Upper lobe of left lung (tissue), 6 donors: Measurements from ENCODE around the gene IL21R. TPM values are rescaled to one million over a fixed set of nuclear protein-coding genes. Genes with fewer than 3 reads are reported as not detected.

Experiments used
- ATAC-seq, 2 donors: fragments of 200-7000 bp; cut with Tn5 transposase; one replicate each; pipeline ENCODE4 v1.9.1; 2022; ENCODE audit warnings: mild to moderate bottlenecking in 2 of 2, moderate library complexity in 2 of 2; ENCODE audit not compliant: low FRiP score in 2 of 2
- DNase-seq, 2 donors: peaks; one replicate each; pipeline ENCODE4 v3.0.0-alpha.2; 2019 to 2020
- H3K27ac ChIP-seq, 4 donors: fragments of 200-600 bp; sonication (generic); one replicate each; pipeline ENCODE4 v1.5.1; 2016 to 2019
- H3K27me3 ChIP-seq, 4 donors: fragments of 200-600 bp; sonication (generic); one replicate each; pipeline ENCODE4 v1.5.1; 2017 to 2019
- H3K36me3 ChIP-seq, 4 donors: fragments of 200-600 bp; sonication (generic); one replicate each; pipeline ENCODE4 v1.5.1; 2016 to 2019
- H3K4me1 ChIP-seq, 4 donors: fragments of 200-600 bp; sonication (generic); one replicate each; pipeline ENCODE4 v1.5.1; 2018 to 2019
- H3K4me3 ChIP-seq, 4 donors: fragments of 200-600 bp; sonication (generic); one replicate each; pipeline ENCODE4 v1.5.1; 2017 to 2019; ENCODE audit warnings: mild to moderate bottlenecking in 2 of 4, moderate library complexity in 1 of 4
- H3K9me3 ChIP-seq, 4 donors: fragments of 200-600 bp; sonication (generic); one replicate each; pipeline ENCODE4 v1.5.1; 2018 to 2019
- CTCF ChIP-seq, 6 experiments: fragments of 450-650 bp in 4 of 6; fragments of 200-600 bp in 2 of 6; sonication (generic) in 2 of 6; IDR thresholded peaks; one replicate each; pipeline ENCODE4 v1.5.1; 2016 to 2019; ENCODE audit warnings: antibody characterized with exemption in 6 of 6
- EP300 ChIP-seq, 4 donors: sonication (generic); formaldehyde crosslinking; IDR thresholded peaks; one replicate each; pipeline ENCODE4 v1.5.1; 2017; ENCODE audit warnings: antibody characterized with exemption in 4 of 4, control low read depth in 2 of 4
- POLR2A ChIP-seq, 4 donors: fragments of 450-650 bp; IDR thresholded peaks; one replicate each; pipeline ENCODE4 v1.5.1; 2016 to 2017; ENCODE audit warnings: antibody characterized with exemption in 4 of 4, mild to moderate bottlenecking in 2 of 4
- POLR2AphosphoS5 ChIP-seq, 2 donors: sonication (generic); formaldehyde crosslinking; IDR thresholded peaks; one replicate each; pipeline ENCODE4 v1.5.1; 2017; ENCODE audit warnings: antibody characterized with exemption in 2 of 2
- WGBS, 2 donors: methylation state at CpG; one replicate each; pipeline ENCODE4 v1.1.5; 2017 to 2018; 5-methylcytosine and 5-hydroxymethylcytosine counted together
- total RNA-seq, 6 donors: library from RNA; depleted of rRNA in 4 of 6; stranded (reverse); fragments of >200 nt in 4 of 6; gene quantifications; one replicate each; pipeline versions ENCODE4 v1.1.0 to v1.2.1, GENCODE V29; 2016 to 2021
- donor health status: DM: no; HTN: no; CAD: no; lungs with moderate emphysema.
- donor health status: DM: no; HTN: yes; CAD: no; lungs with severe emphysema.

Gene IL21R
- total RNA-seq, 6 donors from 2014 or later: 2.0 to 10.1 (median 3.6) TPM

- Histone ChIP-seq H3K27me3 (no peaks in the 10 kb centered on the region), H3K4me3 (no peak overlapping the region), H3K9me3 (no peaks in the 10 kb centered on the region), H3K36me3 (no peaks in the 10 kb centered on the region), H3K27ac (no peak overlapping the region), H3K4me1 (peaks cover 0 to 8% (median 7%) of the 10 kb centered on the region in 4 donors)
- DNase-seq: no peak
- TF ChIP-seq POLR2AphosphoS5 (IDR thresholded peaks at IDR 0.05): no peak
- no peak for TF ChIP-seq POLR2A (IDR thresholded peaks at IDR 0.05)
- no peak for TF ChIP-seq CTCF (IDR thresholded peaks at IDR 0.05)
- no peak for TF ChIP-seq EP300 (IDR thresholded peaks at IDR 0.05)
- WGBS, 2 donors: 70 to 80% methylated on average over 2 of the region's 2 CpGs
- ATAC-seq: no peak
Measured at GRCh38 chr16:27413956-27414355, 12.0 kb downstream of the IL21R start.

- DNase-seq: no peak
- WGBS, 2 donors: 56 to 63% methylated on average over 6 of the region's 6 CpGs
- Histone ChIP-seq H3K9me3 (no peaks in the 10 kb centered on the region), H3K27me3 (no peaks in the 10 kb centered on the region), H3K36me3 (no peaks in the 10 kb centered on the region), H3K27ac (no peak overlapping the region), H3K4me3 (no peak overlapping the region), H3K4me1 (peaks cover 0 to 8% (median 7%) of the 10 kb centered on the region in 4 donors)
- TF ChIP-seq POLR2A (IDR thresholded peaks at IDR 0.05) (no peak), CTCF (IDR thresholded peaks at IDR 0.05) (no peak), POLR2AphosphoS5 (IDR thresholded peaks at IDR 0.05) (no peak), EP300 (IDR thresholded peaks at IDR 0.05) (no peak)
- ATAC-seq: no peak
Measured at GRCh38 chr16:27414788-27415431, 12.9 kb downstream of the IL21R start.

GRCh38 chr16:27417047-27417671 lies 15.2 kb downstream of the IL21R start:
- peak in 1 of 2 donors; percentile 2 for DNase-seq
- no peak for TF ChIP-seq POLR2AphosphoS5 (IDR thresholded peaks at IDR 0.05)
- TF ChIP-seq POLR2A (IDR thresholded peaks at IDR 0.05): no peak
- no peak for TF ChIP-seq CTCF (IDR thresholded peaks at IDR 0.05)
- TF ChIP-seq EP300 (IDR thresholded peaks at IDR 0.05): no peak
- H3K4me3 ChIP-seq: no peak overlapping the region
- H3K36me3 ChIP-seq: no peaks in the 10 kb centered on the region
- ATAC-seq: no peak
- H3K27ac ChIP-seq: no peak overlapping the region
- H3K27me3 ChIP-seq: no peaks in the 10 kb centered on the region
- WGBS, 2 donors: 79 to 90% methylated on average over 4 of the region's 4 CpGs
- H3K4me1 ChIP-seq: no peaks in the 10 kb centered on the region
- H3K9me3 ChIP-seq: peaks cover 3 to 8% (median 6%) of the 10 kb centered on the region in 4 donors

GRCh38 chr16:27421961-27422740 lies 20.2 kb downstream of the IL21R start:
- H3K36me3 ChIP-seq: no peaks in the 10 kb centered on the region
- DNase-seq (no peak), ATAC-seq (no peak)
- no peak overlapping the region for H3K27ac ChIP-seq
- H3K27me3 ChIP-seq: no peaks in the 10 kb centered on the region
- H3K4me1 ChIP-seq: peaks cover 0 to 7% (median 0%) of the 10 kb centered on the region in 4 donors
- peaks cover 5 to 18% (median 12%) of the 10 kb centered on the region in 4 donors for H3K9me3 ChIP-seq
- H3K4me3 ChIP-seq: no peak overlapping the region
- no peak for TF ChIP-seq CTCF (IDR thresholded peaks at IDR 0.05)
- no peak for TF ChIP-seq POLR2AphosphoS5 (IDR thresholded peaks at IDR 0.05)
